GM19023 (cell line): Measurements from ENCODE around the gene CEMIP.

Experiments used
- ATAC-seq: cut with Tn5 transposase; IDR thresholded peaks from one replicate; pipeline ENCODE4 v1.9.1; 2021; ENCODE audit warnings: mild to moderate bottlenecking, moderate library complexity; ENCODE audit not compliant: unreplicated experiment

The CEMIP gene

DNA sequence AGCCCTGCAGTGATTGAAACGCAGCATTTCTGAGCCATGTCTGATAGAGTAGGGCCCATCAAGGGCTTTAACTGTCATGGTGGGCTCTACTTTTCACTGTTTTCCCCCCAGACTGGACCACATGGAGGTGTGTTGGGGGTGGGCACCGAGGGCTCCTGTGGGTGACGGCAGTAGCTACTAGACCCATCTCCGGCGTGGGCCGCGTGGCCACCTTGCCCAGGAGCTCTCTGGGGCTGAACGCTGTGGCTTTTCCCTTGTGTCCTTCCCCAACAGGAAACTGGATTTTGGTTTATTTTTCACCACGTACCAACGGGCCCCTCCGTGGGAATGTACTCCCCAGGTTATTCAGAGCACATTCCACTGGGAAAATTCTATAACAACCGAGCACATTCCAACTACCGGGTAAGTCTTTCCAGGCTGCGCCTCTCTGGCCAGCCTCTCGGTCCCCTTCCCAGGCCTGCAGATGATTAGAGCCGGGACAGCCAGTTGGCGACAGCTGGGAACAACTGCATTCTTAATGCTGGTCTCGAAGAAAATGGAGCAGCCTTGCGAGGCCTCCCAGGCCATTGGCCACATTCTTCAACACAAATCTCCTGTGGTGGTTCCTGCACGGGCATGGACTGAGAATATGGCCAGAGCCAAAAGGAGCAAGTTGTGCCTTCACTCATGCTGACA lies 142.7 kb downstream of the CEMIP start:
- no peak for ATAC-seq

DNA sequence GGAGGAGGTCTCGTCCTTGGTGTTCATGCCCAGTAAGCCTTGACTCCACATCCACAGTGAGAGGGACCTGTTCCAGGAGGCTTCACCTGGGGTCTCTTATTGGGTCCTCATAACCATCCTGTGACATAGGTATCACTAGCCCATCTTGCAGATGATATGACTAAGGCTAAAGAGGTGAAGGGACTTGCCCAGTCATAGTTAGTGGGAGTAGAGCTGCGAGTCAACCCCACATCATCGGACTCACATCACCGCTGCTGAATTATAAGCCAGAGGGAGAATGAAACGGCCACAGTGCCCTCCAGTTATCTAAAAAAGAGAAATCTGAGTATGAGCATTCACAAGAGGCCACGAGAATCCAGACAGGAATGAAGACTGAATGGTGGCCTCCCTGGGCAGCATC lies 144.5 kb downstream of the CEMIP start:
- no peak for ATAC-seq

DNA sequence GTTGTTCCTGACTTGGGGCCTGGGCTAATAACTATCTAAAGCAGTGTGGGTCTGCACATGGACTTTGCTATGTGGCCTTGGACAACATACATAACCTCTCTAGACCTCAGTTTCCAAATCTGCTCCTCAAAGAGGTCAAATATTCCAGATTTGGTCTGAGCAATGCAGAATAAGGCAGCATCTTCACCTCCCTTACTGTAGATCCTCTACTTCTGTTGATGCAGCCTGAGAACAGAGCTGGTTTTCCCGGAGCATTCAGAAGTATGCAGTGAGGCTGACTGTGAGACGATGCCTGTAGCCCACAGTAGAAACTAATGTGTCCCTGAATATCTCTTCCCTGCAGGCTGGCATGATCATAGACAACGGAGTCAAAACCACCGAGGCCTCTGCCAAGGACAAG lies 145.1 kb downstream of the CEMIP start:
- no peak for ATAC-seq

DNA sequence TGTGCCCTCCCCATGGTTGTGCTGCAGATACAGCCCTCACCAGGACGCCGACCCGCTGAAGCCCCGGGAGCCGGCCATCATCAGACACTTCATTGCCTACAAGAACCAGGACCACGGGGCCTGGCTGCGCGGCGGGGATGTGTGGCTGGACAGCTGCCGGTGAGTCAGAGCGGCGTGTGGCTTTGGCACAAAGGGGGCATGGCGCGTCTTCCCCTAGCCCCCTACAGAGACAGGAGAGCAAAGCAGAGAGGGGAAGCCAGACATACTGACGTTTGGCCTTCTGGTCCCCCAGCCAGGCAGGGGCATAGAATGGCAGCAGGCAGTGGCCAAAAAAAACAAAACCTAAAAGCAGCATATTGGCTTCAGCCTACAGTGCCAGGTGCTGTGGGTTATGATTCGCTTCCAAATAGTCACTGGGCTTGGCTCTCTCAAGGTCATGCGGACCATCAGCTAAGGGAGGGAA lies 146.5 kb downstream of the CEMIP start:
- no peak for ATAC-seq

DNA sequence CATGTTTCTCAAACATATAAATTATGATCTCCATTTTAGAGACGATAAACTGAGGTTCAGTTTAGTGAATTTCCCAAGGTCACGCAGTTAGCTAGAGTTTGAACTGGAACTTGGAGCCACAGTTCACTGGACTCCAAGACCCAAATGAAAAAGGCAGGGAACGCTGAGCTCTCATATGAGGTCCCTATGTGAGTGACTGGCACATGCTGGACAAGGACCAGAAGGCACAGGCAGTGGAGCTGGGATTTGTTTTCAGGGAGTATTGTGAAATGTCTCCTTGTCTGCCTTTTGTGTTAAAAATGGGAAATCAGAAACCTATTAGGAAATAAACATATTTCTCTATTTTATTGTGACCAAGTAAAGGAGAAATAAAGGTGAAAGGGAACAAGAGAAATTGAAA lies 147.0 kb downstream of the CEMIP start:
- ATAC-seq = no peak

DNA sequence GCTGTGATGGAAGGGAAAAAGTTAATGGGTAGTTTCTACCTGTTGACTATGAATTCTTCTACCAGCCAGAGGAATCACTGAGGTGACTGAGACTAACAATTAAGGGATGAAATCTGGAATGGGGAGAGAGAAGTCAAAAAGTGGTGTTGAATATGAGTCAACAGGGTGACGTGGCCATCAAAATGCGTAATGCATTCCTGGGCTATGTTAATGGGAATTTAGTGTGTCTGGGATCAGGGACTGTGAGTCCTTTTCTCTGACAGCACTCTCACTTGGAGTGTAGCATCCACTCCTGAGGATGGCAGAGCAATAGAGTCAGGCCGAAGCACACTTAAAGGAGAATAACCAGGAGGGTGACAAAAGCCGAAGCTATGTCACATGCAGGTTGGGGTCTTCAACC lies 150.1 kb downstream of the CEMIP start:
- ATAC-seq = no peak

DNA sequence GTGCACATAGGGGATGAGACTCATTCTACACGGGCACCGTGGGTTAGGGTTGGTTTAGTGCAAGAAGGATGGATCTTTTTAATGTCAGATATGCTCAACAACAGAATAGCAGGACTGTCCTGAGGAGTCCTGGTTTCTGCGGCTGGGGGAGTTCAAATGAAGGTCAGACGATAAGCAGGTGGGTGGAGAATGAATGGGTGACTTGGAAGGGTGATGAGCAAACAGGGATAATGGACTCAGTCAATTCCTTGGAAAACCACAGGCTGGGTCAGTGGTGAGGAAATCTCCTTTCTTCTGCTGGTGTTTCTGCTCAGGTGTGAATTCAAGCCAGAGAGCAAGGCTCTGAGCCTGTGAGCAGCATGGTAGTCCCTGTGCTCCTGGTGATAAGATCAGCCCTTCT lies 150.5 kb downstream of the CEMIP start:
- ATAC-seq = no peak

DNA sequence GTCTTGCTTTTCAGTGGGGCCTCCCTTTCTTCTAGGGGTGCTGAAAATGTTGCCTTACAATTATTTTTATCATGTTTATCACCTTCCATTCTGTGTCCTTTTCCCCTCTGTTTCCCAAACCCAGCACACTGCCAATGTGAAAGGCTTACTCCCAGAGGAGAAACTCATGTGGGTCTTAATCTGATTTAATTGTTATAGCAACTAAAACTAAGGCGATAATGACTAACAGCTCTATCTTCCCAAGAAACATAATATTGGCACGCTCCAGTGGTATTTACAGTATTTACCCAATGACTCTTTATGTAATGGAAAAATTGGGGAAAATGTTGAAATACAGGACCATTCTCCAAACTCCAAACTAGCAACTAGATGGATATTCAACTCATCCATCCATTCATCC lies 152.0 kb downstream of the CEMIP start:
- no peak for ATAC-seq

DNA sequence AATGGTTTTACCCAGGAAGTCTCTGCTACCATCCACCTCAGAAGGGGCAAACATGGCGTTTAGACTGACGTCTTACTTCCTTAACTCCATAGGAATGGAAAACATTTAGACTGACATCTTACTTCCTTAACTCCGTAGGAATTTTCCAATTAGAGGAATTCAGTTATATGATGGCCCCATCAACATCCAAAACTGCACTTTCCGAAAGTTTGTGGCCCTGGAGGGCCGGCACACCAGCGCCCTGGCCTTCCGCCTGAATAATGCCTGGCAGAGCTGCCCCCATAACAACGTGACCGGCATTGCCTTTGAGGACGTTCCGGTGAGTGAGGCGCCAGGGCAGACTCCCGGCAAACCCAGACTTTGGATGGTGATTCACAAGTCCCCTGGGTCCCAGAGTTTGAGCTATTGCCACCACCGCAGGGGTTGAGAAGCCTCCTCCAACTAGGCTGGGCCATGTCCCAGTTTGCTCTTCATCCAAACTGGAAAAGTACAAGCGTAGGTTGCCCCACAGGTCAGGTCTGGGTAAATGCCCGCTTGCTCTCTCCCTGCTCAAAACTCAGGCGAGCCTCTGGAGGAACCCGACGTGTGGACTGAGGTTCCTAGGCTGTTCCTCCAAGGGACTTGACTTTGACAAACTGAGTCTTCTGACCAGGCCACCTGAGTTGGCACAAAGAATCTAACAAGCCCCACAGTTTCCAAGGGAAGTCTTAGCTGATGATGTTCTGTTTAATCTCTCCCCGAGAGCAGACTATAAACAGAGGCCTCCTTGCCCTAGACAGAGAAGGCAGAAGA lies 152.7 kb downstream of the CEMIP start:
- ATAC-seq = no peak

DNA sequence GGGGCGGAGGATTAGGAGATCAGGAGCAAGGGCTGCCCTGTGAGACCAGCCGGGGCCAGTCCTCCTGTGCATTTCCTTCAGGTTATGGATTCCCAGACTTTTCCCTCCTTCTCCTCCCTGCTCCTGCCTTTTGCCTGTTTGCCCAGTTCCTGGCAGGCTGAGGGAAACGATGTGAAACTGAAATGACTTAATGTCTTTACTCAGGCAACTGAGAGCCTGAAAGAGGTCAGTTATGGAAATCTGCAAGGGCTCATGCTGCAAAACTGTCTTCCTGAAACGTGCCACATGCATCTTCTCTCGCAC lies 153.3 kb downstream of the CEMIP start:
- ATAC-seq = no peak

DNA sequence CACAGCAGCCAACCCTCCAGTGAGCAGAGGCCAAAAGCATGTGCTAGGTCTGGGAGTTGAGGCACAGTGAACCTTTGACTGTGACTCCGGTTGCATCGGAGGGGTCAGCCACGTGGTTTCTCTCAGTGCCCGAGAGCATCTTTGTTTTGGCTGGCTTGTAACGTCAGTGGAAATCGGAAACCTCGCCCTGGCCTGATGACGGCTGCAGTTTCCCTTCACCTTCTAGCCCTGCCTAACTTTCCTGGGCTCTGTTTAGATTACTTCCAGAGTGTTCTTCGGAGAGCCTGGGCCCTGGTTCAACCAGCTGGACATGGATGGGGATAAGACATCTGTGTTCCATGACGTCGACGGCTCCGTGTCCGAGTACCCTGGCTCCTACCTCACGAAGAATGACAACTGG lies 153.8 kb downstream of the CEMIP start:
- no peak for ATAC-seq

DNA sequence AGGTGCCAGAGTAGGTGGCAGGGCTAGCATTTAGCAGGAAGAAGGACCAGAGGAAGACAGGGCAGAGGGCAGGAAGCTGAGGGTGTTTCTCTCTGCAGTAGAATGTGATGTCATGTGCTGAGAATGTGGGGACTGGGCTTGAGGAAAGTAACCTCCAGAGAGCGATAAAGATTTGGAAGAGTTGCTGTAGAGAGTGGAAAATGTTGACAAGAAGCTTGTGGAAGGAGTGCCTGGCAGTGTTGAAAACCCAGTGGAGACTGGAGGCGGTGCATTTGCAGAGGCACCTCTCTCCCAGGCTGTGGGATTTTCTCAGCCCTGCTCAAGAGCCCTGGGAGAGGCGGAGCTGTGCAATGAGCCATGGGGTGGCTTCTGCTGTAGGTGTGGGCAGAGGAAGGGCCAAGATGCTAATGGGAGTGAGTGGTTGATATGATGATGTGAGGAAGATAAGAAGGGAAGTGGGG lies 155.6 kb downstream of the CEMIP start:
- ATAC-seq = no peak

DNA sequence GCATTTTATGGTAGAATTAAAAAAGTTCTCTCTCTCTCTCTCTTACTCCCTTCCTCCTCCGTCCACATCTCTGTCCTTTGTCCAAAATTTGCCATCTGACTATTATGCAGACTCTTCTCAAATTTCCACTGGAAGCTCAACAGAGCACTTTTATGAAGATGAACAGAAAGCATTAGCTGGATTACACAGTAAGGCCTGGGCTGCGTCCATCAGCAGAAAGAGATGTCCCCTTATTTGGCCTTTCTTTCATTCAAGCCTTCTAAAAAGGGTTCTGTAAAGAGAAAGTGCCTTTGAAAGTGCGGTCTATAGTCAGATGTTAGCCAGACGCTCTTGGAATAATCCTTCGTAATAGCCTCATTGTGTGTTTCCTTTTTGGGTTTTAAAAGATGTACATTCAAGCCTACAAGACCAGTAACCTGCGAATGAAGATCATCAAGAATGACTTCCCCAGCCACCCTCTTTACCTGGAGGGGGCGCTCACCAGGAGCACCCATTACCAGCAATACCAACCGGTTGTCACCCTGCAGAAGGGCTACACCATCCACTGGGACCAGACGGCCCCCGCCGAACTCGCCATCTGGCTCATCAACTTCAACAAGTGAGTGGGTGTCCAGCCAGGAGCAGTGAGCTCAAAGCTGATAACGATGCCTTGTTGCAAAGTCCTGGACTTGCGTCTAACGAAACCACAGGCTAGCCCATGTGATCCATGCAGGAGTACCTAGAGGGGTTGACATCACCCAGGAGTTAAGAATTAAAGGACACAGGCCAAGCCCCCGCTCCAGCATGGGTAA lies 157.3 kb downstream of the CEMIP start:
- no peak for ATAC-seq

DNA sequence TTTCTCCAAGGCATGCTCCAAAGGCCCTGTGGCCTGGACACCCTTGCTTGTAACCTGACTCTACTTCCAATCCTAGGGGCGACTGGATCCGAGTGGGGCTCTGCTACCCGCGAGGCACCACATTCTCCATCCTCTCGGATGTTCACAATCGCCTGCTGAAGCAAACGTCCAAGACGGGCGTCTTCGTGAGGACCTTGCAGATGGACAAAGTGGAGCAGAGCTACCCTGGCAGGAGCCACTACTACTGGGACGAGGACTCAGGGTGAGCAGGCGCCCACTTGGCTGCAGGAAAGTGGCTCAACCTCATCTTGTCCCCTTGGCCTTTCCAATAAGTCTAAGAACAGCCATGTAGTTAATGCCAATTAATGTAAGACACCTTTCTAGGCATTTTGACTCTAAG lies 158.5 kb downstream of the CEMIP start:
- no peak for ATAC-seq

DNA sequence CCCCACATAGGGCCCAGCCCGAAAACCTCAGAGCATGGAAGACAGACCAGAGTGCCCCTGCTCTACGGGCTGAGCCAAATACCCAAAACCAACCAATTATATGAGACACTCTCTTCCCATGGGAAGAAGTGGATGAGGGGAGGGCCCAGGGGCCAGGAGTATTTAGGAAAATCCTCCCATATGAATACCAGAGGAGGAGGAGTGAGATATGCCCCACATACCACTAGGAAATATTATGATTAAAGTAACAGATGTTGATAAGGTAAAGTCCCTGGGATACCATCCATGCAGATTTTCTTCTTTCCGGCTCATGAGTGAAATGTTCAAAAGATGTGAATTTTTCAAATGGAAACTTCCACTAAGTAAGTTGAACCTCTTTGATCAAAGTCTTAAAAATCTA lies 160.0 kb downstream of the CEMIP start:
- no peak for ATAC-seq

DNA sequence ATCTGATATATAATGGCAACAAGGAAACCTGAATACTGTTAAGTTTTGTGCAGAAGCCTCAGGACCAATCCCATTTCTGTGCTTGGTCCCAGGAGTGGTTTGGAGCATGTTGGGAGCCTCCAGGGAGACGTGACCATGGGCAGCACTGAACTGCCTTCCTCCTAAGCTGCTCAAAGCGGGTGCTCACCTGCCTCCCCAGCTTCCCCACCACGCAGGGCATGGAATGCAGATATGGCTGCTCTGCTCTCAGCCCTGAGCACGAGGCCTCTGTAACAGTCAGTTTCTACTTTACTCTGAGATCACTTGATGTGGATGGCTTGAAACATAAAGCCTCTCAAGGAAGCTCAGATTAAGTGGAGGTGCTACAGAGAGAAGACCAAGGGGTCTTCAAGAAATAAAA lies 161.2 kb downstream of the CEMIP start:
- ATAC-seq = no peak

DNA sequence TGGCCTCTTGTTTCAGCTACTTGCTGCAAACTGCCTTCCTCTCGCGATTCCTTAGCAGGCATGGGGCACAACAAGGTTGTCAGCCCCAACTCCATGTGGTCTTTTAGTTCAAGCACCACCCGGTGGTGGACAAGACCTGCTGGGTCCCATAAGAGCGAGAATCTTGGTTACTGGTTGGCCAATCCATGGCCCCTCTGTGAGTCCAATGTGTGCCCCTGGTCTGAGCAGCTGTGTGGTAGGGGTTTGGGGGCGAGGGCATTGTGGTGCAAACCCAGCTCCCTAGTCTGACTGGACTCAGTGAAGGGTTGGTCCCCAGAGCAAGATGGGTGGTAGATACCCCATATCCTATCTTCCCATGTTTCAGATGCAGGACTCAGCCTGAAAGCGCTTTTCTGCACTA lies 161.7 kb downstream of the CEMIP start:
- ATAC-seq = no peak

DNA sequence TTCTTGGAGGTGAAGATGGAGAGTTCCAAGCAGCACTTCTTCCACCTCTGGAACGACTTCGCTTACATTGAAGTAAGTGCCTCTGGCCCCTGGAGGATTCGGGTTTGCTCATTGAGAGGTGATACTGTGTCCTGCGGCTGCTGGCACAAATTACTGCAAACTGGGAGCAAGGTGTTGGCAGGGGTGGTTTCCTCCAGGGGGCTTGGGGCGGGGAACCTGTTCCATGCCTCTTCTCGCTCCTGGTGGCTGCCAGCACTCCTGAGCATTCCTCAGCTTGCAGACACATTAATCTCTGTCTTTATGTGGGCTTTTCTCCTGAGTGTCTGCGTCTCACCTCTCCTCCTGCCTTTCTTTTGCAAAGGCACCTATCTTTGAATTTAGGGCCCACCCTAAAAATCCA lies 163.1 kb downstream of the CEMIP start:
- ATAC-seq = no peak

DNA sequence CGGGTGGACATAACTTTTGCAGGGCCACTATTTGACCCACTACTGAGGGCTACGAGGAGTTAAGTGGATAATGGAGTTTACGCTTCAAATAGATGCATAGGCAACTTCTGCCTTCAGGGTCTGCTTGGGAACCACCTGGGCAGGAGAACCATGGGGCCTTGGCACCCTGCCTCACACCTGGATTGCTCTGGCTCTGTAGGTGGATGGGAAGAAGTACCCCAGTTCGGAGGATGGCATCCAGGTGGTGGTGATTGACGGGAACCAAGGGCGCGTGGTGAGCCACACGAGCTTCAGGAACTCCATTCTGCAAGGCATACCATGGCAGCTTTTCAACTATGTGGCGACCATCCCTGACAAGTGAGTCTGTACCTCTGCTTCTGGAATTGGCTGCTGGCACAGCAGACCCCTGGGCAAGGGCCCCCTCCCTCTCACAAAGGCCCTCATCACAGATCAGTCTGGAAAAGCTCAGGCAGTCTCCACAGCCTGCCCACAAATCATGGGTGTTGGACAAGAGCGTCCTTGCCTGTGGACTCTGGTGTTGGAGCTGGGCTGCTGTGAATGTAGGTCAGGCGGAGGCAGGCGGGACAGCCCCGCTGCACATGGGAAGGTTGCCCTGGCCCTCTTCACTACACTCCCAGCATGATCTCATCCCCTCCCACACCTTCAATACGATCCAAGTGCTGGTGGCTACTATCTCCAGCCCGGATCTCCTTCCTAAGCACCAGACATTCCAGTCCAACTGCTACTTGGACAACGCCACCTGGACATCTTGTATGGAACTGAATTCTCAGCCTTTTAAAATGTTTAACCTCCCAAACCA lies 163.8 kb downstream of the CEMIP start:
- ATAC-seq = no peak

DNA sequence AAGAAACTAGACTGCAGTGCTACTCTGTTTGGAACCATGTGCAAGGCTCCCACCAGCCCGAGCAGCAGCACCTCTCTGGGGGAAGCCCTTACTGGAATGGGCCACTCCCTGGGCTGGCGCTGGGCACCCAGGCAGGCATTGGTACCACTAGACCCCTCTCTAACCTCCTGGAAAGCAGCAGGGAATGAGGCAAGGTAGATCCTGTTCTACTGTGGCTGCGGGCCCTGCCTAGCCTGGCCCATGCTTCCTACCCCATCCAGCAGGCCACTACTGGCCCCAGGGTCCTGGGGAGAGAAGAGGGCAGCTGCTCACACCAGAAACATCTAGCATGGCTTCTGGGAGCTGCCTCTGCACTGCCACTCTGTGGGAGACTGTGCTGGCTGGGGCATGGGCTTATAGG lies 165.6 kb downstream of the CEMIP start:
- ATAC-seq = no peak

DNA sequence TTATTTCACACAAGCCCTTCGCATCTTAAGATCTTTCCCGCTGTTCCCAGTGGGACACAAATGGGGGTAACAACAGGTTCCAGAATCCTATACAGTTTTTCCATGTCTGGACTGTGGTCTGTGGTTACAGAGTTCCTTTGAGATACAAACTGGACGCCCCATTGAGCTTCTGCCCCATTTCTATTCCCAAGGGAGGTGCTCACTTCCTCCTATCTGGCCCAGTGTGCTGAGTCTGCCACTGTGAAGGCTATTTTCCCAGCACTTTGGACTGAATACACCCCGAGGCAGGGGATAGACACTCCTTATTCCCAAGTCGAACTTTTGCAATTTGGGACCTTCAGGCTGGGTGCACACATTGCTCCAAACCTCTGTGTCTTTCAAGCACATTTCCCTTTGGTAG lies 166.4 kb downstream of the CEMIP start:
- ATAC-seq = no peak
